ENCODE results near the gene MXD4.

The MXD4 gene, protein sequence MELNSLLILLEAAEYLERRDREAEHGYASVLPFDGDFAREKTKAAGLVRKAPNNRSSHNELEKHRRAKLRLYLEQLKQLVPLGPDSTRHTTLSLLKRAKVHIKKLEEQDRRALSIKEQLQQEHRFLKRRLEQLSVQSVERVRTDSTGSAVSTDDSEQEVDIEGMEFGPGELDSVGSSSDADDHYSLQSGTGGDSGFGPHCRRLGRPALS

GRCh38 chr4:2261853-2262144 lies at the start of gene MXD4:
Gene MXD4 (minus strand): TSS chr4:2262109. CDS start chr4:2261980, 129 bp downstream.
- DNase-seq, result no peak

DNA sequence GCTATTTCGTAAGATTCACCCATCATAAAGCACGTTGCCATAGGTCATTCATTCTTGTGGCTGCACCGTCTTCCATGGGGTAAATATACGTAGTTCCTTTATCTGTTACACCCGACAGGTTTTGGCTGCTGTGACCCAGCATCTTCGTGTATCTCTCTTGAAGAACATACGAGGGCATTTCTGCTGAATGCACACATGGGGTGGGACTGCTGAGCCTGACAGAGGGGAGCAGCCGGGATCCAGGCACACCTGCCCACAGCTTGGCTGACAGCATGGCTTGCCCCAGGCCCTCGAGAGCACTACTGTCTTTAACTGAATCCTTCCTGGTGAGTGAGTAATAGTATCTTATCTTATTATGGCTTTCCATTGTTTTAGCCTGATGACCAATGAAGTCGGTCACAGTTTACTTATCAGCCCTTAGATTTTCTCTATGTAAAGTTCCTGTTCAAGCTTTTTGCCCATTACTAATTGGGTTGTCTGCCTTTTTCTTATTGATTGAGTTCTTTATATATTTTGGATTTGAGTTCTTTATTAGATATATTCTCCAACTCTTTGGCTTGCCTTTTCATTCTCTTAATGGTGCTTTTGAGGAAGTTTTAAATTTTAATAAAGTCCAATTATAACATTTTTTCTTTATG lies 45.0 kb upstream of the MXD4 start:
- no peak for DNase-seq

DNA sequence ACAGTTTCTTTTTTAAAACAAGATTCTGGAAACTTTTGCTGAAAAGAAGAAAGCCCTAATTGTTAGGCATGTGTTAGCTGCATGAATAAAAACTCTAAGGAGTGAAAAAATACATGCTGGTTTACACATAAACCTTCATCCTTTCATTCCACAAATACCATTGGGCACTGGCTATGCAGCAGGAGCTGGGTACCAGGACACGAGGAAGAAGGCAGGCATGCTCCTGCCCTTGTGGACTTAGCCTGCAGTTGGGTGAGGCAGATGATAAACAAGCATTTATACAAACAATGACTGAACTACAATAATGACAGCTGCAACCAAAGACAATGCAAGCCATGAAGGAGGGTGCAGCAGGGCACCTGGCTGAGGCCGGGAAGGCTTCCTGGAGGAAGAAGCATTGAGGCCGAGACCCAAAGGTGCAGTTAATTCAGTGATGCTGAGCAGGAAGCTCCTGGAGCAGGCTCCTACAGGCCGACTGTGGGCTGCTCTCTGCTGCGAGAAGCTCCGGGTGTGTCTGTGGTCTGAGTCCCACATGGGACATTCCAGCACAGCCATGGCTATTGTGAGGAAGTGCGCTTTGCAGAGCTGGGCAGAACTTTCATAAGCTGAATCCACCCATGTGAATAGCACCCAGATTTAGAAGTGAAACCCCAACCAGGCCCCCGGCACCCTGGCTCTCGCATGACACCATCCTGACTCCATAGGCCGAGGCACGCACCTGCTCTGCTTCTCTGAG lies 44.0 kb upstream of the MXD4 start:
- peak; percentile 26 for DNase-seq

DNA sequence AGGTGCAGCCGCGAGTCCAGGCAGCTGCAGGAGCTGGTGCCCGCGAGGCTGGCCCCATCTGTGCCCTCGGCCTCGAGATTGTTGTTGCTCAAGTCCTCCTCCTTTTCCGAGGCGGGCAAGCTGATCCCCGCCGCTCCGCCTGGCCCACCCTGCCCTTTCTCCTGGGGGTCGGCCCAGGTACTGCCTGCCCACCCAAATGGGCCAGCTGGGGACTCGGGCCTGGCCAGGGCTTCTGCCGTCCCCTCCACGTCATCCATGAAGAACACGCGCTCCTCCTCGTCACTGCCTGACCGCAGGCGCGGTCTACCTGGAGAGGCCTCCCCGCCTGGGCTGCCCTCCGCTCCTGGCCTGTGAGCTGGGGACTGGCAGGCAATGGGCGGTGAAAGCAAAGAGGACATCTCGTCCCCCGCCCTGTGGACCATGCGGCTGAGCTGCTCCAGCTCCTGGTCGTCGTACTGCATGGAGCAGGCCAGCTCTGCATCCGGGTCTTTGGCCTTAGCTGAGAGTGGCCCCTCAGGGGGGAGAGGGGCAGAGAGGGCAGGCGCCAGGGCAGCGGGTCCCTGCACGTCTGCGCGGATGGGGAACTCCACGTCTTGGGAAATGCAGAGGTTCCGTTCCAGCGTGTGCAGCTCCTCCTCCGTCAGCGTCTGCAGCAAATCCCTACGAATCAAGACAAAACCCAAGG lies 43.1 kb upstream of the MXD4 start:
- DNase-seq, result no peak

GRCh38 chr4:2304321-2304876 lies 42.5 kb upstream of the MXD4 start:
- no peak for DNase-seq

DNA sequence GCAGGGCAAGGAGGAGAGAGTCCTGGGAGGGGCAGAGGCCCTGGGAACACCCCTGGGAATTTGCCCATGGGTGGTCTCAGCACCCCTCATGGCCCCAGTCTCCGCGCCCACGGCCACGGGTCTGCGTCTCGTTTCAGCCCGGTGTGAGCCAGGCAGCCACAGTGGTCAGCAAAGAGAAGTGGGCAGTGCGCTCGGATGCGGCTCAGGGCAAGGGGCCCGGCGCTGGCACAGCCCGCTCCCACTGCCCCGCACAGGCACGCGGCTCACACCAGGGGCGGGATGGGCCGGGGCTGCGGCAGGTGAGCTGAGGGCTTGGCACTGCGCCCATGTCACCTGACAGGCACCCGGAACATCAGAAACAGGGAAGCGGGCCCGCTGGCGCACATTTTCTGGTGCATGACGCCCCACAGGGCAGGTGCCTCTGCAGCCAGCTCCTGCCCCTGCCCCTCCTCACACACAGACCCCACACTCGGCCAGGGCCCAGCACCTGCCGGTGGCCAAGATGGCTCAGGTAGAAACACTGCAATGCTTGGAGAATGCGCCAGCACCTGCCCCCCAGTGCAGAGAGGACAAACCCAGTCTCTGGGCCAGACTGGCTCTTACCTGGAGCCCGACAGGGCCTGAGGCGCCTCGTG lies 41.9 kb upstream of the MXD4 start:
- DNase-seq, result no peak

DNA sequence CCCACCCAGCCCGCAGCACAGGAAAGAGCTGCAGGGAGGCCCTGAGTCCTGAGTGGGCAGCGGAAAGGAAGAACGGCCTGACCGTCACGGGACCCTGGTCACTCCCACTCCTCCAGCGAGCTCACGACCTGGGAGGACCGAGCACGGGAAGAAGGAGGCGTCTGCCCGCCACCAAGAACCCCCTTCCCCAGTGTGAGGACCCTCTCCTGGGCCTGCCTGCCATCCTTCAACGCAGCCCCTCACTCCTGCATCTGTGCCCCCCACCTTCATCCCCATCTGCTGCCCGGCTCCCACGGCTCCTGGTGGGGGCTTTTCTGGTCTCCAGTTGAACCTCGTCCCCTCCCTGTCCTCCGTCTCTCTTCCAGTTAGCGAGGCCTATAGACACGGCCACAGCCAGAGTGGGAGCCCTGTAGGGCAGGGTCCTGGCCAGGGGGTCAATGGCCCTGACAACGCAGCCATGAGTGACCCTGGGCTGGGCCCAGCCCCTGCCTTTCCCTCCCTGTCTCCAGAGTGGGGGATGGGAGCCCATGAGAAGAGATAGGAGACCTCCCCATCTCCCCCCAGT lies 41.3 kb upstream of the MXD4 start:
- DNase-seq, result no peak

DNA sequence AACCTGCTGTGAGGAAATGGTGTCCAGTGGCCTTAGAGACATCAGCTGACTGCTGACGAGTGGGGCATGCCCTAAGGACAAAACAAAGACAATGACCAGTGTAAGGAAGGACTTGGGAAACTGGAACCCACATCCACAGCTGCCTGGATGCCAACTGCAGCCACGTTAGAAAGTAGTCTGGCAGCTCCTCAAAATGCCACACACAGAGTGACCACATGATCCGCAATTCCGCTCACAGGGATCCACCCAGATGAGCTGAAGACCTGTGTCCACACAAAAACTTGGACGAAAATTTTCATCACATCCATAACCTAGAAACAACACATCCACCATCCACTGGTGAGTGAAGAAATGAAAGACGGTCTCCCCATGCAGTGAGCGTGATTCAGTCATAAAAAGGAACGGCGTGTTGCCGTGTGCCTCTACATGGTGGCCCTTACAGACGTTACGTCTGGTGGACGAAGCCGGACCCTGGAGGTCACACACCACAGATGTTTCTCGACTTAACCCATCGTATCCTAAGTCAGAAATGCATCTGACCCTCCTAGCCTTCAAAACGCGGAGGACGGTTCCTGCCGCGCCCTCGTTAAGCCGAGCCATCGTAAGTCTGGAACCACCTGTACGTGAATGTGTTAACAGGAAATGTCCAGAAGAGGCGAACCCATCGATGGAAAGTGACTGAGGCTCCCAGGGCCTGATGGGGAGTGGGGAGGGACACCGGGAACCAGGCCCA lies 40.6 kb upstream of the MXD4 start:
- no peak for DNase-seq

- DNase-seq, result no peak
Observed at GRCh38 chr4:2301806-2302205, 39.9 kb upstream of the MXD4 start.

GRCh38 chr4:2301225-2301642 lies 39.3 kb upstream of the MXD4 start:
- no peak for DNase-seq

GRCh38 chr4:2300431-2301224 lies 38.7 kb upstream of the MXD4 start:
- no peak for DNase-seq

- DNase-seq, result no peak
Observed at GRCh38 chr4:2299794-2300193, 37.9 kb upstream of the MXD4 start.

- no peak for DNase-seq
Observed at GRCh38 chr4:2298532-2298991, 36.7 kb upstream of the MXD4 start.

GRCh38 chr4:2297606-2298531 lies 36.0 kb upstream of the MXD4 start:
- no peak for DNase-seq

DNA sequence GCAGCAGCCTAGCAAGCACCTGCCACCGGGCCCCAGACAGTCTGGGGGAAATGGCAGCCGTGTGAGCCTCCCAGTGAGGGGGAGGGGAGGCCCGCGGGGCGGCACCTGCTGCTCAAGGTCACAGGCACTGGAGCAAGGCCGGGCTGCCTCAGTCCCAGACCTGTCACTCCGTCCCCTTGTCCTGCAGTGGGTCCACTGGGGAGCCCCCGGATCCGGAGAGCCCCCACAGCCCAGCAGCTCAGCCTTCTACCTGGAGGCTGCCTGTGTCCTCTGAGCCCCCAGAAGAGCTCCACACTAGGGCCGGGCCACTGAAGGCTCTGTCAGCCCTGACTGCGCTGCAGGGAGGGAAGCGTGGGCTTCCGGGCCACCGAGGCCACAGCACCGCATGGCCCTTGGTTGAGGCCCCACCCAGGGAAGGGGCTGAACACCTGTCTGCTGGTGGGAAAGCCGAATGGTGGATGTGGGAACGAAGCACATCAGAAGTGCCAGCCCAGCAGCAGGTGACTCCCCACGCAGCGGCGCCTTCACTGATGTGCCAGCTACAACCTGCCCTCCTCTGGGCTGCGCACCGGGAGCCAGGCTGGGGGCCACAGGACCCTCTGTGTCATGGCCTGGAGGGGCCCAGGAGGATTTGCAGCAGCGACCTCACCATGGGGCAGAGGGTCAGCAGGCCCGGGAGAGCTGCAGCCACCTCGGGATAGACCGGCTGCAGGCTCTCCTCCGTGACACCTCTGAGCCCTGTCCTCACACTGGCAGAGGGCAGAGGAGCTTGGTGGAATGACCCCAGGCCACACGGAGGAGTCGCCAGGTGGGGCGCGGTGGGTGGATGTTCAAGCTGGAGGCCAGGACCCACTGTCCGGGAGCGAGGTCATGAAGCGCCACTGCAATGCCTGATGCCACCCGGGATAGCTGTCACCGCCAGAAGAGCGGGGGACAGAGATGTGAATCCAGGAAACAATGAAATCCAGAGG lies 35.0 kb upstream of the MXD4 start:
- no peak for DNase-seq

DNA sequence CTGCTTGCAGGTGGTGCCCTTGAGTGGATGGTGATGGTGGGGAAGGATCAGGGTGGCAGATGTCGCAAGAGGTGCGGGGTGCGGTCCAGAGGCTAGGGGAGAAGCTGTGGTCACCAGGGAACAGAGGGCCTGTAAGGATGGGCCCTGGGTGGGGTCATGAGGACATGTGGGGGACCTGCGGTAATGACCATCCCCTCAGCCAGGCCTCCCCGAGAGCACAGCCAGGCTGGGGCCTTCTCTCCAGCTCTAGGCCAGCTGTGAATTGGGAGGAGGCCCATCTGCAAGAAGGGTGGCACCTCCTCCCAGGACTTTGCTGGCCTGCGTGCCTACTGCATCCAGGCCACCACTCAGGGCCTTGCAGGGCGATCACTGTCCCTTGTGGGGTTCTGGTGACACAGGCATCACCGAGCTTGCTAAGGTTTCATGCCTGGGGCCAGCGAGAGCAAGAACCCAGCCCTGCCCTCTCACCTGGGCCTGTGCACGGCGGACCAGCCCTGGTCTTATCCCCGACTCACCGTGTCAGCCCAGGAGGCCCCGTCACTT lies 34.1 kb upstream of the MXD4 start:
- DNase-seq, result no peak

DNA sequence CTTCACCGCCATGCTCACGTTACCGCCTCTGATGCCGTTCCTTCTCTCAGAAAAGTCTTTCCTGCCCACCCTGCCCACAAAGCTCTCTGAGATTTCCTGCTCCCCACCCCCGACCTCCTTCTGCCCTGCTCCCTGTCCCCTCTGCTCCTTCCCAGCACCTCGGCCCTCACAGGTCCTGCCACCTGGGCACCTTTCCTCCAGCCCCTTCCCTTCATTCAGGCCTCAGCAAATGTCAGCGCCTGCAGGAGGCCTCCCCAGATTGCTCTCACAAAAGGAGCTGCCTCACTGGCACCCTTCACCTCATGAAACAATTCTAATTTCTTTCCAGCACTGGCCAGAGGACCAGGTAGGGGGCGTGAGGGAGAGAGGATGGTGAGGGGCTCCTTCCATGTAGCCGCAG lies 33.6 kb upstream of the MXD4 start:
- peak; percentile 29 for DNase-seq

GRCh38 chr4:2292646-2293108 lies 30.8 kb upstream of the MXD4 start:
- DNase-seq, result no peak
